B cell (primary cell): Measurements from ENCODE around the gene ISLR.

ENCODE experiments used
- CTCF ChIP-seq: fragments of 200-600 bp; IDR thresholded peaks from one replicate; pipeline ENCODE4 v1.8.0; 2022; ENCODE audit warnings: antibody characterized with exemption, mild to moderate bottlenecking
- EZH2 ChIP-seq: IDR thresholded peaks from 2 replicates; pipeline ENCODE4 v1.6.1; 2012; ENCODE audit warnings: borderline replicate concordance, low read depth, mild to moderate bottlenecking, moderate library complexity, low read length; ENCODE audit not compliant: insufficient read depth, poor library complexity, severe bottlenecking

- no peak for TF ChIP-seq EZH2
- no peak for TF ChIP-seq CTCF
These were observed 36.6 kb downstream of the ISLR start for GRCh38 chr15:74209997-74210671.
